GM19025 (cell line): ENCODE results near the gene FZR1.

Experiments used
- ATAC-seq: cut with Tn5 transposase; IDR thresholded peaks from one replicate; pipeline ENCODE4 v1.9.1; 2021; ENCODE audit warnings: mild to moderate bottlenecking, low read depth, moderate library complexity; ENCODE audit not compliant: unreplicated experiment

FZR1 gene

GRCh38 chr19:3512562-3513228 lies 6.6 kb downstream of the FZR1 start:
- no peak for ATAC-seq

GRCh38 chr19:3513229-3514140 lies 7.4 kb downstream of the FZR1 start:
- ATAC-seq = no peak

GRCh38 chr19:3514930-3515329 lies 8.8 kb downstream of the FZR1 start:
- no peak for ATAC-seq

GRCh38 chr19:3515891-3516422 lies 9.8 kb downstream of the FZR1 start:
- no peak for ATAC-seq

- ATAC-seq = no peak
These were observed 10.6 kb downstream of the FZR1 start for GRCh38 chr19:3516675-3517207.

GRCh38 chr19:3517638-3518037 lies 11.5 kb downstream of the FZR1 start:
- ATAC-seq = no peak

GRCh38 chr19:3518255-3518654 lies 12.1 kb downstream of the FZR1 start:
- no peak for ATAC-seq

- ATAC-seq = no peak
These were observed 12.5 kb downstream of the FZR1 start for GRCh38 chr19:3518659-3519058.

GRCh38 chr19:3519126-3519525 lies 13.0 kb downstream of the FZR1 start:
- no peak for ATAC-seq

GRCh38 chr19:3520166-3521103 lies 14.3 kb downstream of the FZR1 start:
- ATAC-seq = no peak

- ATAC-seq = no peak
These were observed 15.0 kb downstream of the FZR1 start for GRCh38 chr19:3521104-3521445.

- no peak for ATAC-seq
These were observed 16.6 kb downstream of the FZR1 start for GRCh38 chr19:3522421-3523360.

- no peak for ATAC-seq
These were observed 17.4 kb downstream of the FZR1 start for GRCh38 chr19:3523361-3524077.

GRCh38 chr19:3524078-3524842 lies 18.1 kb downstream of the FZR1 start:
- ATAC-seq = no peak

GRCh38 chr19:3524904-3525451 lies 18.9 kb downstream of the FZR1 start:
- no peak for ATAC-seq

- no peak for ATAC-seq
These were observed 20.6 kb downstream of the FZR1 start for GRCh38 chr19:3526507-3527237.
